Activated CD4-positive, alpha-beta T cell treated with anti-CD3 and anti-CD28 coated beads for 24 hours (primary cell): ENCODE data around the gene RTEL1.
"Not testable (repeated sequence)": the region's sequence is repeated elsewhere in the genome, so short reads cannot be mapped to it uniquely, and the experiment has no call there.

Source experiments
- DNase-seq, 2 donors: peaks; one replicate each; pipeline ENCODE4 v3.0.0-alpha.2; 2020; ENCODE audit warnings: low read depth in 2 of 2

Gene RTEL1

GRCh38 chr20:63648895-63649589, 9.1 kb upstream of the RTEL1 start:
- no peak for DNase-seq

GRCh38 chr20:63650486-63650885, 7.6 kb upstream of the RTEL1 start:
- not testable (repeated sequence) for DNase-seq

GRCh38 chr20:63651942-63652191, 6.2 kb upstream of the RTEL1 start:
- DNase-seq: no peak

- DNase-seq: no peak
Measured at GRCh38 chr20:63652192-63652980, 5.7 kb upstream of the RTEL1 start.

GRCh38 chr20:63653041-63653973, 4.8 kb upstream of the RTEL1 start, which contains the start of gene STMN3:
Gene STMN3, minus strand, starts transcription at chr20:63653424. Its CDS starts 79 bp downstream, at chr20:63653345.
- DNase-seq: peak; percentile 42 to 54

GRCh38 chr20:63653974-63654668, 4.0 kb upstream of the RTEL1 start:
- DNase-seq: no peak

GRCh38 chr20:63655249-63655648, 2.9 kb upstream of the RTEL1 start:
- DNase-seq: no peak

- DNase-seq: no peak
Measured at GRCh38 chr20:63656451-63656850, 1.7 kb upstream of the RTEL1 start.

GRCh38 chr20:63657260-63657936, 714 bp upstream of the RTEL1 start:
- no peak for DNase-seq

- DNase-seq: no peak
Measured at GRCh38 chr20:63658749-63659187, 656 bp downstream of the RTEL1 start.

GRCh38 chr20:63659370-63659769, 1.3 kb downstream of the RTEL1 start:
- DNase-seq: no peak

- DNase-seq: not testable (repeated sequence)
Measured at GRCh38 chr20:63660174-63660573, 2.1 kb downstream of the RTEL1 start.

- no peak for DNase-seq
Measured at GRCh38 chr20:63660622-63661021, 2.5 kb downstream of the RTEL1 start.

- DNase-seq: no peak
Measured at GRCh38 chr20:63661108-63661507, 3.0 kb downstream of the RTEL1 start.

- DNase-seq: no peak
Measured at GRCh38 chr20:63661959-63662812, 4.1 kb downstream of the RTEL1 start.

- no peak for DNase-seq
Measured at GRCh38 chr20:63662813-63663189, 4.7 kb downstream of the RTEL1 start.

- DNase-seq: no peak
Measured at GRCh38 chr20:63663332-63664066, 5.4 kb downstream of the RTEL1 start.

- DNase-seq: no peak
Measured at GRCh38 chr20:63664143-63664851, 6.2 kb downstream of the RTEL1 start.
